ENCODE data around the gene ZFP36L1. TPM values are rescaled to one million over a fixed set of nuclear protein-coding genes. Genes with fewer than 3 reads are reported as not detected.

The ZFP36L1 gene
- total and polyA plus RNA-seq, 2 donors (not counting 3 experiments of a cell fraction or from before 2014, with no cell fraction given): 46.0 to 89.6 TPM

DNA sequence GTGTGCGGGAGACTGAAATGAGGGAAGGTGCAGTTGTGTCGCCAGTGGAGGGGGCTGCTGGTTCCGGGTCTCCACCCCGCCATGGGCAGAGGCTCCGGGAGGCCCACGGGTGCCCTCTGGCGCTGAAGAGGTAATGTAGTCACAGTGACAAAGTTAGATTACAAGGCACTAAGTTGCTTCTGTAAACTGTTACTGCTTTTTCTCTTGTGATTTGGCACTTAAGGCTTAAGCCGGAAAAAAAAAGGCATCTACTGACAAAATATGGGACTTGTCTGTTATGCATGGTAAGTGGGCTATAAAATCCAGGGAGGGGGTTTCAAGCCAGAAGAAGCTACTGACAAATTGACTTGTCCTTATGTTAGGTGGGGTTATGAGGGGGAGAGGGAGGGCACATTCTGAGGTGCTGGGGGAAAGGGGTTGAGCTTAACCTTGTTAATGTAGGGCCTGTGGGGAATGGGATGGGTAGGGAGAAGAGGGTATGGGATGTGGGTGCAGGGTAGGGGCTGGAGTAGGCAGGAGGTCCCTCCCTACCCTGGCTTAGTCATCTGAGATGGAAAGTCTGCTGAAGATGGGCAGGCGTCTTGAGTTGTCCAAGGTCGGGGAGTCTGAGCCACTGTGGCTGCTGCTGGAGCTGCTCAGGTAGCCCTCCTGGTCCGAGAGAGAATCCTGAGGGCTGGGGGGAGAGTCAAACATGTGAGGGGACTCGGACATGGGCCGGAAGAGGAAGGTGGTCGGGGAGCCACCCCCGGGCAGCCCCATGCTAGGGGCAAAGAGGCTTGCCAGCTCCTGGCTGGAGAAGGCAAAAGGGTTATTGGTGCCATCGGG is 3.7 kb downstream of the ZFP36L1 start:
- Histone ChIP-seq H4K20me1 (replicated peaks; ENCODE audit: control insufficient read depth, extremely low read depth, insufficient read depth, low read length) (peaks cover 2% of the 10 kb centered on the region), H3K27ac (ENCODE audit: insufficient read depth, low read depth, low read length) (peak overlapping the region; percentile 21), H3K4me3 (replicated peaks in 1 of 3; ENCODE audit: insufficient read depth in 1 of 3, low read depth in 1 of 3, low read length in 3 of 3) (peak overlapping the region; percentile 96), H3K9me3 (replicated peaks; ENCODE audit: control insufficient read depth, insufficient read depth, low read length) (no peaks in the 10 kb centered on the region), H3K36me3 (ENCODE audit: control insufficient read depth in 2 of 2, extremely low read depth in 1 of 2, insufficient read depth in 2 of 2, low read length in 2 of 2) (peaks cover 8 to 13% of the 10 kb centered on the region in 2 experiments), H3K79me2 (ENCODE audit: control insufficient read depth, insufficient read depth, low read length) (peaks cover 50% of the 10 kb centered on the region), H3K9ac (replicated peaks; ENCODE audit: extremely low read depth, insufficient read depth, low read length) (peak overlapping the region; percentile 96), H2AFZ (ENCODE audit: low read depth, low read length) (no peak overlapping the region), H3K9me1 (replicated peaks; ENCODE audit: control insufficient read depth, extremely low read depth, insufficient read depth, low read length) (no peaks in the 10 kb centered on the region), H3K27me3 (ENCODE audit: control insufficient read depth in 2 of 2, insufficient read depth in 2 of 2, low read length in 2 of 2) (no peaks in the 10 kb centered on the region), H3K4me2 (ENCODE audit: insufficient read depth, low read length) (peak overlapping the region; percentile 85), H3K4me1 (ENCODE audit: control insufficient read depth, extremely low read depth, insufficient read depth, low read length) (peaks cover 43% of the 10 kb centered on the region)
- ChIA-PET POLR2A (interaction anchor here (0.6 to 2.1 kb wide), 8 partner anchors 18 to 541 kb away, joined by 3 to 12 read pairs (median 4); no protein-coding TSS in a partner anchor), CTCF (interaction anchor here (0.7 to 9.6 kb wide), 19 partner anchors 26 to 855 kb away, joined by 3 to 122 read pairs (median 5); no protein-coding TSS in a partner anchor)
- intact Hi-C loops (cut with micrococcal nuclease): loop anchor here (1.0 to 2.0 kb wide), 12 partner anchors 27 to 854 kb away; no protein-coding TSS in a partner anchor
- DNase-seq (ENCODE audit: low read depth, low spot score): peak; percentile 79
- FAIRE-seq: peak; percentile 89
- dilution Hi-C loops (cut with MboI; ENCODE audit: extremely low pct_ligation_motif_present, low sequenced_read_pairs): no loop called here
- TSS peak; percentile 1 for BruUV-seq (replicated peaks)
- TF ChIP-seq, protein P1, sequence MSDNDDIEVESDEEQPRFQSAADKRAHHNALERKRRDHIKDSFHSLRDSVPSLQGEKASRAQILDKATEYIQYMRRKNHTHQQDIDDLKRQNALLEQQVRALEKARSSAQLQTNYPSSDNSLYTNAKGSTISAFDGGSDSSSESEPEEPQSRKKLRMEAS (IDR thresholded peaks at IDR 0.05; ENCODE audit: insufficient read depth, insufficient read length): no peak
- TF ChIP-seq POLR2A (IDR thresholded peaks at IDR 0.05; ENCODE audit: low read depth, low read length): peak; percentile 14
- TF ChIP-seq POLR2AphosphoS5 (IDR thresholded peaks at IDR 0.05; ENCODE audit: insufficient read depth, low read depth, low read length): peak; percentile 14
- TF ChIP-seq, protein P2, sequence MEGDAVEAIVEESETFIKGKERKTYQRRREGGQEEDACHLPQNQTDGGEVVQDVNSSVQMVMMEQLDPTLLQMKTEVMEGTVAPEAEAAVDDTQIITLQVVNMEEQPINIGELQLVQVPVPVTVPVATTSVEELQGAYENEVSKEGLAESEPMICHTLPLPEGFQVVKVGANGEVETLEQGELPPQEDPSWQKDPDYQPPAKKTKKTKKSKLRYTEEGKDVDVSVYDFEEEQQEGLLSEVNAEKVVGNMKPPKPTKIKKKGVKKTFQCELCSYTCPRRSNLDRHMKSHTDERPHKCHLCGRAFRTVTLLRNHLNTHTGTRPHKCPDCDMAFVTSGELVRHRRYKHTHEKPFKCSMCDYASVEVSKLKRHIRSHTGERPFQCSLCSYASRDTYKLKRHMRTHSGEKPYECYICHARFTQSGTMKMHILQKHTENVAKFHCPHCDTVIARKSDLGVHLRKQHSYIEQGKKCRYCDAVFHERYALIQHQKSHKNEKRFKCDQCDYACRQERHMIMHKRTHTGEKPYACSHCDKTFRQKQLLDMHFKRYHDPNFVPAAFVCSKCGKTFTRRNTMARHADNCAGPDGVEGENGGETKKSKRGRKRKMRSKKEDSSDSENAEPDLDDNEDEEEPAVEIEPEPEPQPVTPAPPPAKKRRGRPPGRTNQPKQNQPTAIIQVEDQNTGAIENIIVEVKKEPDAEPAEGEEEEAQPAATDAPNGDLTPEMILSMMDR (IDR thresholded peaks at IDR 0.05; ENCODE audit: extremely low read depth in 1 of 2, insufficient read depth in 1 of 2, low read depth in 1 of 2, low read length in 2 of 2): peak; percentile 71 to 82

Data from endothelial cell of umbilical vein (primary cell).